Measurements from ENCODE around the gene SSR3.
"Not testable (repeated sequence)": the region's sequence is repeated elsewhere in the genome, so short reads cannot be mapped to it uniquely, and the experiment has no call there.

Gene SSR3

DNA sequence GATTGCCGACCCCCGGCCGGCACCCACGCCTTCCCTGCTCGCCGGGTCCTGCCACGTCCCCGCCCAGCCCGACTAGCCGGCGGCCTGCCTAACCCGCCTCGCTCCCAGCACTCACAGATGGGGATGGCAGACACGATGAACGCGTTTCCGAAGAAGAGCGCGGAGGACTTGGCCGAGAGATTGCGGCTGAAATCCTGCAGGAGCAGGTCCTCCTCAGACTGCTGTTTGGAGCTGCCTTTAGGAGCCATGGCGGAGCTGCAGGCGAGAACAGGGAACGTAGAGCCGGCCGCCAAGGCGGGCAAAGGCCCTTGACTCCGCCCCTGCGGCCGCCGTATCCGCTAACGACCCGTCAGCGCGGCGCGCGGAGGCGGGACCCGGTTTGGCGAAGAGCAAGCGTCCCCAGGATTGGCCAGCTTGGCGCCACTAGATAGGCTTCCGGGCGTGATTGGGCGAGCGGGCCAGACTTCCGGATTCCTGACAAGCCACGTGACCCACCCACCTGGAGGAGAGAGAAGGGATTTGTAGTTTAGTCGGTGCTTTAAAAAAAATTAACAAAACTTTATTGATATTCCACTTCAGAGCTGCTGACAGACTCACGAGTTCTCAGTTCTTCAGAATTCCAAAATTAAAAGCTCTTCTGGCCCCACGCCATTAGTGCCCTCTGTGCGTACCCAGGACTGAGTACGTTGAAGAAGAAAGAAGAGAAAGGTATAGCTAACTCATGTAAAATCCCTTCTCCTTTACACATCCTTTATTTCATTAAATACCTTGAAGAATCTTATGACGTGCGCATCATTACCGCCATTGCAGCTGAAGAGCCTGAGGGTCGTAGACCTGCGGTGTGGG is at the start of gene SSR3:
Gene SSR3, minus strand, starts transcription at position 276 of the 846 bp plus-strand sequence. Its CDS starts 28 bp downstream, at position 248.
- peak; percentile 96 for DNase-seq

DNA sequence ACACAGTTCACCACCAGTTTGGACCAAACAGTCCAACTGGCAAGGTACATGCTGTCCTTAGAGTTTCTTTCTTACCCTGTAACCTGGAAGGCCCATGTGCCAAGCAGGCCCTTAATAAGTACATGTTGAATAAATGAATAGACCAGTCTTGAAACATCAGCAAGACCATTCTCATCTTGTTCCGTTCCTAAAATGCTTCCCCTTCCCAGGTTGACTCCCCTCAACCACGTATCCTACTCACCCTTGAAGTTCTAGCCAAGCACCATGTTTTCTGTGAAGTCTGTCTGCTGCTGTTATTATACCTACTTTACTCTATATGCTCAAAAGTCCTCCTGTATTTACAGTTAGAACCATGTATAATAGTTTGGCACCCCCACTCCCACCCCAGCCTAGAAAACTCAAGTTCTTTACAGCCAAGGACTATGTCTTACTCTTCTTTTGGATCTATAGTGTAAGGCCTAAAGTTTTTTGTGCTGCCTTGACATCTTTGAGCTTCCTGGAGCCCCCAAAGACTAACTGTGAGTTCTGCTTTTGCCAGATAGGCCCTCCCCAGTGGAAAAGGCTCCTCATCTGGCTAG is 49.2 kb upstream of the SSR3 start:
- DNase-seq: no peak

DNA sequence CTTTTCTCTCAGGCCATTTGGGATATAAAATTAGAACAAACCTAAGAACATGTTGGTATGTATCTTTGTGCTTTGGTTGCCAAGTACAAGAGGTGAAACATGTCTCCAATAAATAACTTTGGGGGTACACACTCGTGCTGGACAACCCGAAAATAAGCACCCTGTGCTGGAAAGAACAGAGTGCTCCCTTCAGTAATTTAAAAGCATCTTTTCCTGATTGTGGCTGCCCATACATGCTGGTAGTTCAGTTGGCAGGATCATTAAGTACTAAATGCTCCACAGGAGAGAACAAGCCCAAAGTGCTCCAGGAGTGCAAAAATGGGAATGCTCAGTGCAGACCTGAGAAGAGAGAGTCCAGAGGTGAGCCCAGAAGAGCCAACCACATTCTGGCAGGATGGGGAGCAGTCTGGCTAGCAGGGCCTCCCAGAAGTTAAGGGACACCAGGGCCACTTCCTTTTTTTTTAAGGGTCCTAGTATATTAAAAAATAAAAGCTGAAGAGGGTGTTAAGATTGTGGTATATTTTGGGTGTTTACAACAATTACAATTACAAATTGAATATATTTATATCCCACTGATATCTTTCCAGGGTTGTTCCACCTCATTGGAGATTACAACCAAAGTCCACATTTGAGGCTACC is 48.6 kb upstream of the SSR3 start:
- DNase-seq: no peak

DNA sequence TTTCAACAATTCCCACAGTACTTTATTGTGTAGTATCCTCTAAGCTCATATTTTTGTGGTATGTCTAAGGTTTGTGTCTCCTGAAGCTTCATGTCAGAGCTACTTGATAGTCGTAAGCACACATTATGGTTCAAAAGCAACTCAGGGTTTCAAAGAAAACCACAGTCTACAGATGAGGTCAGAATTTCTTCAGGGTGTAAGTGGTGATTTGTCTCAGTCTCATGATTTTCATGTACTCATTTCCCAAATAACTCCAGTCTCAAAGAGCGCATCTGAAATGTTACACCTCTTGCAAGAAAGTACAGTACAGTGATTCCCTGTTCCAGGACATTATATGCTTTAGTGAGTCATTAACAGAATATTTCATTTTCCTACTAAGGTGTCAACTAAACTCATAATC is 47.5 kb upstream of the SSR3 start:
- DNase-seq: no peak

DNA sequence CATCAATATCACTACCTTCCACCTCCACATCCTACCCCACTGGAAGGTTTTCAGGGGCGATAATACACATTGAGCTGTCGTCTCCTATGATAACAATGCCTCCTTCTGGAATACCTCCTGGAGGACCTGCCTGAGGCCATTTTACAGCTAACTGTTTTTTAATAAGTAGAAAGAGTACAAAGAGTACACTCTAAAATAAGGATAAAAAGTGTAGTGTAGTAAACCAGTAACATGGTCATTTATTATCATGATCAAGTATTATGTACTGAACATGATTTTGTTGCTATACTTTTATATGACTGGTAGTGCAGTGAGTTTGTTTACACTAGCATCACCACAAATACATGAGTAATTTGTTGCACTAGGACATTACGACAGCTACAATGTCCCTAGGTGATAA is 46.6 kb upstream of the SSR3 start:
- DNase-seq: no peak

DNA sequence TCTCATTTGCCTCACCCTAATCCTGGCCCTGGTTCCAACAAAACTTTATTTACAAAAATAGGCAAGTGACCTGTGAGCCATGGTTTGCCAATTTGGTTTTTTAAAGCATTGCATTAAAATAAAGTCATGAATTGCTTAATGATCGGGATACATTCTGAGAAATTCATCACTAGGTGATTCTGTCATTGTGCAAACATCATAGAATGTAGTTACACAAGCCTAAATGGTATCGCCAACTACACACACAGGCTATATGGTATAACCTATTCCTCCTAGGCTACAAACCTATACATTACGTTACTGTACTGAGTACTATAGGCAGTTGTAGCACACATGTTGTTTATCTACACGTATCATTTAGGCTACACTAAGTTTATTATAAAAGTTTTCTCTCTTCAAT is 45.9 kb upstream of the SSR3 start:
- DNase-seq: no peak

DNA sequence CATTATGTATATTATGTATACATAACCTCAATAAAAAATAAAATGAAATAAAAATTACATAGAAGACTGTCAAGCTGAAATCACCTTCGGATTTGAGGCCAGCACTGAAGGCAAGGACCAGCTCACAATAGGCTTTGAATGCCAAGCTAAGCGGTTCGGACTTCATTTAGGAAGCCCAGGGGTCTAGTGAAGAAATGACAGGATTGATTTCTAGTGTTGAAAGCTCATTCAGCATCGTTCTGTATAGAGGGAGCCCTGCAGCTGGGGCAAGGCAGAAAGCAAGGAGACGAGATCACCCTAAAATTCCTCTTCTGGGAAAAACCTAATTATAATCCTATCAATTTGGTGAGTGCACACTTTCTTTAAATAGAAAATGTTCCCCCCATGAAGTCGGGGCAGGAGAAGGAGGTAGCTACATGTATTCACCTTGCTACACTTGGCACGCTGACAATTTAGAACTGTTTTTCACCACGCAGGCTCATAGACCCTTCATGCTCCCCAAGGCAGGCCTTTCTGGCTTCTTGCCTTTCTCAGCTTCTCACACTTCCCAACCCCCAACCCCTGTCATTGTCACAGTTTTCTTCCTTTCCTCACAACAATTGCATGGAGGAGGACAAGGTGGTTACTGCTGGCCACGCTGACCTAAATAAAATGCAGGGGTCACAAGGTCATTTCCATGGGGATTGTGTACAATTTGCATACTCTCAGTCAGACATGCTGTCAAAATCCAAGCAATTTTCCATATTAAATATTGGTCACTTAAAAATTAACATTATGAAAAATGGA is 44.4 kb upstream of the SSR3 start:
- DNase-seq: no peak

DNA sequence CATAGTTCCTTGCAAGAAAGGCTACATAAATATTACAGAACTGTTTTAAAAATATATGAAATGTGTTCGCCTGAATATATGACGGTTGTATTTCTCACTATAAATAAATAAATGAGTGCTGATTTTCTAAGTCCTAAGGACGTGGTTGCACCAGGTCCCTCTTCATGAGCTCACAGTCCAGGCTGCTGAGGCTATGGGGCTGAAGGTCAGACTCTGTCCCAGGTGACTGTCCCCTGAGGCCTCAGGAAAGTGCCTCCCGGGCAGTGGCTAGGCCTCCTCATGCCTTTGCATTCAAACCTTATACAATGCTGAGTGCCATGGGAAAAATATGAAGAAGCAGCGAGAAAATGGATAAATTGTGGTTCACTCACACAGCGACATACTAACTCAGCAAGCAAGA is 43.5 kb upstream of the SSR3 start:
- no peak for DNase-seq

DNA sequence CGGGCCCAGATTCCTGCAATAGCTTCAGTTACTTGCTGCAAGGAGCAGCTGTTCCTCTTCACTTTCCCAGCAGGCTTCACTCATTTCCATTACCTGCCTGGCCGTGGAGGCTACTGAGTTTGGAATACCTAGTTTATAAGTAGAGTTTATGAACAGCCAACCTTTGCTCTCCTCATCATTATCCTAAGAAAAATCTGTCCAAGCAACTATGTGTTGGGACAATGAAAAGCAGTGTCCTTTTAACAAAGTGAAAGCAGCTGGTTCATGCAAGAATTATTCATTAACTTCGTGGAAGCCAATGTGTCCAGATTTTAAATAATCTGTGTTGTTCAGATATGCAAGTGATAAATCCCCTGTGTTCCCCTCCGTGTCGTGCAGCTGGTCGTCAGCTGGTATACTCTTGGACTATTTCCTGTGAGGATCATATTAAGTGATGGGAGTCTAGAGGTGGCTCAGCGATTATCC is 39.3 kb upstream of the SSR3 start:
- no peak for DNase-seq

DNA sequence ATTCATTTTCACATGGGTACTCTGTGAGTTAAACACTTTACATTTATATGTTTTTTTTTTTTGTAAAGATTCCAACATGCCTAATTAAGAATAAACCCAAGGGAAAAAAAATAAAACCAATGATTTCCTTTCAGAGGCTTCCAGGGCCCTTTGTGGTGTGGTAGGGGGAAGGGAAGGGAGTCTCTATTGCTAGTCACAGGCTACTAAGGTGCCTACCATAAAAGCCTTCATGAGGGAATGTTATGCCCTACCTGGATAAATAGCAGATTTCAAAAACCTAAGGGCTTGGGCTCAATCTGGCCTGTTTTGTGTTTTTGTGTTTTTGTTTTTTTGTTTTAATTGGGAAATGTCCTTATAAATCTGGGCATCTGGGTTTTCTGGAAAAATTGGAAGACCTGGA is 38.9 kb upstream of the SSR3 start:
- no peak for DNase-seq

DNA sequence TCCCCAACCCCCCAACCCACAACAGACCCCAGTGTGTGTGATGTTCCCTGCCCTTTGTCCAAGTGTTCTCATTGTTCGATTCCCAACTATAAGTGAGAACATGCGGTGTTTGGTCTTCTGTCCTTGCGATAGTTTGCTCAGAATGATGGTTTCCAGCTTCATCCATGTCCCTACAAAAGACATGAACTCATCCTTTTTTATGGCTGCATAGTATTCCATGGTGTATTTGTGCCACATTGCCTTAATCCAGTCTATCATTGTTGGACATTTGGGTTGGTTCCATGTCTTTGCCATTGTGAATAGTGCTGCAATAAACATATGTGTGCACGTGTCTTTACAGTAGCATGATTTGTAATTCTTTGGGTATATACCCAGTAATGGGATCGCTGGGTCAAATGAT is 34.9 kb upstream of the SSR3 start:
- not testable (repeated sequence) for DNase-seq

DNA sequence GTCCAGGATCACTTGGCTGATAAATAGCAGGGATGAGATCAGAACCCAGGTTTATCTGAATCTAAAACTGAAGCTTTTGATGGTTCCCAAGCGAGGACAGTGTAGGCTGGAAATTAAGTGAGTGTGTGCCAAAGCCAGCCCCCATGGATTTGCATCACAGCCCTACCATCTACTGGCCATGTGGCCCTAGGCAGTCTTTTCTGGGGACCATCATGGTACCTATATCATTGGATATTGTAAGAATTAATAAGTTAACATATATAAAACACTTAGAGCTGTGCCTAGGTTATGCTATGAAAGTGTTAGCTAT is 32.8 kb upstream of the SSR3 start:
- DNase-seq: no peak

DNA sequence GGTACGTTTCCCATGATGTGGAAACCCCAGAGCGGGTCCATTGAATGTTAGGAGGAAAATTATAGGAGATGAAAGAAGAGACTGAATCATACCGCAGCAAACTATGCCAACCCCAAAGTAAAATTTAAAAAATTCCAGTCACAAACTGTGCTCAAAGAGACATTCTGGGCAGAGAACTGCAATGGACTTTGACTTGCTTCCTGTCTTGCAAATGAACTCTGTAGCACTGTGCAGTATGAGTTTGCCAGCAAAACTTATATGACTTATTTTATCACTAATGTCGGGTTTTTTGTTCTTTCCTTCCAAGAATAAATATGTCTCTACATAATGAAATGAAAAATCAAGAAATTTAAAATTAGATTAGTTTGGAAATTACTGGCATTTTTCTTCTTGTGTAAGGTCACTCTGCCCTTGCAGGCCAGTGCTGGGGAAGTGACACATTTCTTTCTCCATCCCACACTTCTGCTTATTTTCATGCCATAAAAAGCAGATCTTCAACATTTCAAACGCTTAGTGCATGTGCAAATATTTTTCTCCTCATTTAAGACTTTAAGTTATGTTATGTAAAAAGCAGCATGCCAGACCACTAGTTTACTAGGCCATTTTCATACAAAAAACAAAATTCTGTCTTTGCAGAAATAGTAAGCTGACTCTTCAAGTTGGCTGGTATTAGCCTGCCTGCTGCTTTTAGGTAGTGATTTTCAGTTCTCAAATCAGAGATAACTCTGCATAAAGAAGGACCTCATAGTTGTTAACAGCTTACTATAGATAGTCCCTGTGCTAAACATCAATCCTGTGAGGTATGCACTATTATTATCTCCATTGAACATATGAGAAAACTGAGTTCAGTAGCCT is 32.2 kb upstream of the SSR3 start:
- no peak for DNase-seq

DNA sequence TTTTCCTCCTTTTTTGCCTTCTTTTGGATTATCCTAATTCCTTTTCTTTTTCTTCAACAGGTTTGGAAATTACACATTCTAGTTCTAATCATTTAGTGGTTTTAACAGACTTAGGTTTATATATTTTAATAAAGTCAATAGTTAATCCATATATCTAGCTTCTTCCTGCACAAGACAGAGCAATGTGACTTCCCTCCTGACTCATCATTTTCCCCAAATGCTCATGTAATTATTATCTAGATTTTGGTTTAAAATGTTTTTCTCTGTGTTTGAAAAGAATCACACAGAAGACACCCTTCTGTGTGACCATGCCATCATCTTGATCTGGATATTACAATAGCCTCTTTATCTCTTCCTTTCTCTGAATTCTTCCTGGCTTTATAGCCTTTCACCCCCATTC is 28.6 kb upstream of the SSR3 start:
- DNase-seq: no peak

DNA sequence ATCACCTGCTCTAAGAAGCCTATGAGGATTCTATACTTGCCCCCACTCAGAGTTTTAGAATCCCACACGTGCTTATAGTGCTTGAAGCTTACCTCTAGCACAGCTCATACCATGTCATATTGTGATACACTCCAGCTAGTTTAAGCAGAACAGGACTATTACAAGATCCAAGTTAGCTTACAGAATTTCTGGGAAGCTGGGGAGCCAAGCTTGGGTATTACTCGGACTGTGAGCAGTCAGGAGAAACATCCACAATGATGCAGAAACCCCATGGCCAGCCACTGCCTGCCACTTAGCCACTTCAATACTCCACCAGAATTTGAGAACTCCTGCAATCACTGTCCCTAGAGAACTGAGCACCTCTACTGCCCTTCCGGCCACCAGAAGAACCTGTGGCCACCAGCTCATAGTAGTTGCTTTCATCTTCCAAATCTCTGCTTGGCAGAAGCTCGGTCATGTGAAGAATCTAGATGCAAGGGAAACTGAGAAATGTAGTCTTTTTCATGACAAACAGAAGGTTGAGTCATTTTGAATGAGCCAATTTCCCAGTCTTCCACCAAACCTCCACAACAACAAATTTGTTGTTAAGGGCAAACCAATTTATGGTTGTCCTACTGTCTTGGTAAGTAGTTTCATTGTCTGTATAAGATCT is 27.7 kb upstream of the SSR3 start:
- DNase-seq: no peak

DNA sequence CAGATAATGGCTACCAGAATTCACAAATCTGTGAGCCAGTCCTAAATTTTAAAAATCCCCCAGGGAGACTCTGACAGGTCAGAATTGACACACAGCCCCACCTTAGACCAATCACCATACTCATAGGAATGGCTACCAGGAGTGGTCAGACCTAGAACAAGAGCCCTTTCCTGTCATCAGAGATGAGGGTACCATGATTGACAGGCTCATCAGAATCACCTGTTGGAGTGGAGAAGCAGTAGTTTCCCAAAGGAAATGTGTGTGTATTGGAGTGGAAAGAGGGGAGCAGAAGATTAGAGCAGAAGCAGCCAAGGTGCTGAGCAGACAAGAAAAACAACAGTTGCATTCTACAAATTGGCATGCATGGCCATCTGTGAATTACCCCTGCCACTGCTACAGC is 27.0 kb upstream of the SSR3 start:
- no peak for DNase-seq

DNA sequence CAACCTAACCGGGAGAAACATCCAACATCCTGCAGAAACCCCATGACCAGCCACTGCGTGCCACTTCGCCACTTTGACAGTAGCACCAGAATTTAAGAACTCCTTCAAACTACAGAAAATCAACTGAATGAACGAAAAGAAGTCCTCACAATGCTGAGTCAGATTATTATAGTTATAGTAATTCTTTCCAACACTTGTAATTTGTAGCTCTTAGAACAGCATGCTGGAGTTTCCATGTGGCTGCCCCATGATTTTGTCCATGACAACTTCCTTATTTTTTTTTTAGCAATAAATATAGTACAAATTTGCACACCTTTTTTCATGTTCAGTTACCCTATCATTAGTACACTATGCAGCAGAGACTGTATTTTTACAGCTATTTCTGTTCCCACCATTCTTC is 26.1 kb upstream of the SSR3 start:
- no peak for DNase-seq

DNA sequence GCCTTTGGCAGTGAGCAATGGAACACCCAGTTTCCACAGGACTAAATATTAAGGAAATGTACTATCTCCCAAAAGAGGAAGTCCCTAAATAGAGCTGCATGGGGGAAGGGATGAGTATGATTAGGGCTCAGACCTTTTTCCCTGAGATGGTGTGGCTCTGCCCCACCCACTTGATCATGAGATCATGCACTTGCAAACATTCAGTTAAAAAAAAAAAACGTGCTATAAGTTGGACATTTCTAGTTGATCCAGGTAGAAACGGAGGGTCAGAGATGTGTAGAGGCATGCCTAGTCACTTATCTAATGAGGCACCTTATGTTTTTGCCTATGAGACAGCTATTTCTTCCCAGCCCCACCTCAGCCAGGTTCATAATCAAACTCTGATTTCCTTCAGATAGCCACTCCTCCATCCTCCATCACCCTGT is 24.5 kb upstream of the SSR3 start:
- DNase-seq: no peak

DNA sequence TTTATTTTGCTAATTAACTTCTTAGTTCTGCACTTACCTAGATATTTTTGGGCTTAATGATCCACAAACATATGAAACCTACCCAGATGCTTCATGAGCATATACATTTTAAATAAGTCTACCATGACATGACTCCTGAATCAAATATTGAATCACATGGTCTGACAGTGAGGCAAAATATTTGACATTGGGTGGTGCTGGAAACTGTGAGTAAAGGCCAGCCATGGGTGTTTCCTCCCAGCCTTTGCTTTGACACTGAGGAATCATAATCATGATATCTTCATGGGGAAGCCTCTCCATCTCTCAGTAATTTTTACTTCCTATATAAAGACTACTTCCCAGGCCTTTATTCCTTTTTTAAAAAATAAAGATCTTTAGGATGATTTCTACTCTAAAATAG is 22.8 kb upstream of the SSR3 start:
- DNase-seq: no peak

DNA sequence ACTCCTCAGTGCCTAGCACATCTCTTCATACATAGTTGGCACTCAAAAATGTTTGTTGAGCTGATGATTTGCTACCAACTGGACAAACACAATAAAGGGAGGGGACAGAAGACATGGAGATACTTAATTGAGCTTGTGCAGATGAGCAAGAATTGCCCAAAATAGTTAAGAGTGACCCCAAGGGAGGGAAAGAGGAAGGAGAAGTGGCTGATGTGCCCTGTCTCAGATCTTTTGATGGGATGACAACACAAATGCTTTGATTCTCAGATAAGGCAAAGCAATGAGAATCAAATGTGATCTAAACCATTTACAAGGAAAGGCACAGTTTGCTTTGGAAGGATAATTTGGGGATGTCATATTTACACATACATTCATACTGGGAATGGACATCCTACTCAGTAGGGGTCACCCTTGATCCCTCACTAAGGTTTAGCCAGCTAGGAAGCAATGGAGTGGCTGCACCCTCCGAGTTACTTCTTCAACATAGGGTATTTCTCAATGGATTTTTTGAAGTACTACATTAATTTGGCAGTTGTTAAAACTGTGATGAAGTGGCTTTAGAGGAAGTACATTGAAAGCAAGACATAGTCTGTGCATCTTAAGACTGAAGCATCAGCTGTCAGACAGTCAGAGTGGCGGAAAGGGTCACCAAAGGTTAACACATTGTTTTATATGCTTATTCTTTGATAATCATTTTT is 21.9 kb upstream of the SSR3 start:
- DNase-seq: no peak

DNA sequence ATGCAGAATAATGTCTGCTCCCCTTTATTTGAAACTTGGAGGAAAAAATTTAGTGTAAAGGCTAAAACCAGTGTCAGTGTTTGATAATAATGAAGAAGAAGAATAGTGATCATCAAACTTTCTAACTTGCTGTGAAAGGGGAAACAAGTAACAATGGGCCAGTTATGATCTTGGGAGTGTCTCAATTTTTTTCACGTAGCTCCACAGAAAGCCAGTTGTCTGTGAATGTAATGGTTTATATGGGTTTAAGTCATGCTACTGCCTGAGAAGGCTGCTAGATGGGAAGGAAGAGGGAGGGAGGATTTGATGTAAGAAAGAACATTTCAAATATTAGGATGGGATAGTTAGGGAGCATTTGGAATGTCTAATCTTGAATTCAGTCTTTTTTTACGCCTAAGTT is 21.1 kb upstream of the SSR3 start:
- DNase-seq: no peak

Data from NK-92 treated with Interleukin-12 subunit alpha and Interleukin-12 subunit beta, amount 100 ng/mL, for 24 hours (cell line).